SK-N-SH (cell line): ENCODE results near the gene GPR27. TPM values are rescaled to one million over a fixed set of nuclear protein-coding genes. Genes with fewer than 3 reads are reported as not detected.

ENCODE experiments used
- CTCF ChIA-PET: fragments of 300-600, 350-600 bp; formaldehyde crosslinking; extraction: SDS; loops from one replicate; lab custom pipeline; 2021; lab: Yijun Ruan, JAX
- POLR2A ChIA-PET: fragments of 350-600 bp; sonication (Branson Sonifier 250); formaldehyde crosslinking; extraction: SDS; loops from one replicate; lab custom pipeline; 2020; ENCODE audit warnings: antibody characterized with exemption, inconsistent platforms; lab: Yijun Ruan, JAX
- DNase-seq: peaks from one replicate; pipeline ENCODE4 v3.0.0; 2012
- H2AFZ ChIP-seq: fragments of 200-600 bp; sonication (generic); 2 replicates; pipeline ENCODE4 v1.8.1; 2016; ENCODE audit warnings: antibody characterized with exemption, mild to moderate bottlenecking, low read depth
- H3F3A ChIP-seq: fragments of 200-600 bp; sonication (generic); replicated peaks from 2 replicates; pipeline ENCODE3; 2016; ENCODE audit warnings: antibody characterized with exemption, mild to moderate bottlenecking; ENCODE audit not compliant: insufficient read depth
- H3K27ac ChIP-seq, 2 experiments: fragments of 200-500 bp in 1 of 2; fragments of 200-600 bp in 1 of 2; sonication (Bioruptor generic) in 1 of 2; sonication (generic), shearing (Covaris generic) in 1 of 2; 2 replicates each; pipeline versions ENCODE4 v1.5.1 to v1.6.1; 2014 to 2016; ENCODE audit warnings: low read depth in 2 of 2, inconsistent platforms in 1 of 2, low read length in 1 of 2, mild to moderate bottlenecking in 1 of 2, mixed read lengths in 1 of 2
- H3K27me3 ChIP-seq: fragments of 200-600 bp; sonication (generic), shearing (Covaris generic); 2 replicates; pipeline ENCODE4 v1.6.1; 2016; ENCODE audit warnings: mixed run types; ENCODE audit not compliant: insufficient read depth
- H3K36me3 ChIP-seq, 2 experiments: fragments of 200-500 bp in 1 of 2; fragments of 200-600 bp in 1 of 2; sonication (Bioruptor generic) in 1 of 2; sonication (generic) in 1 of 2; replicated peaks in 1 of 2; 2 replicates each; pipeline versions ENCODE3 to v1.5.1; 2014 to 2016; ENCODE audit warnings: low read length in 1 of 2, mild to moderate bottlenecking in 1 of 2; ENCODE audit not compliant: insufficient read depth in 2 of 2, control insufficient read depth in 1 of 2
- H3K4me1 ChIP-seq, 2 experiments: fragments of 200-500 bp in 1 of 2; fragments of 200-600 bp in 1 of 2; sonication (Bioruptor generic) in 1 of 2; sonication (generic), shearing (Covaris generic) in 1 of 2; 2 replicates each; pipeline versions ENCODE4 v1.5.1 to v1.6.1; 2014 to 2016; ENCODE audit warnings: low read depth in 1 of 2, low read length in 1 of 2, mixed run types in 1 of 2; ENCODE audit not compliant: insufficient read depth in 2 of 2, control insufficient read depth in 1 of 2
- H3K4me2 ChIP-seq: fragments of 200-600 bp; sonication (generic), shearing (Covaris generic); 2 replicates; pipeline ENCODE4 v1.6.1; 2017; ENCODE audit warnings: mixed run types
- H3K4me3 ChIP-seq, 2 experiments: fragments of 200-500 bp in 1 of 2; fragments of 200-600 bp in 1 of 2; sonication (Bioruptor generic) in 1 of 2; sonication (generic), shearing (Covaris generic) in 1 of 2; 2 replicates each; pipeline versions ENCODE4 v1.5.1 to v1.8.1; 2014 to 2016; ENCODE audit warnings: low read depth in 2 of 2, inconsistent platforms in 1 of 2, low read length in 1 of 2, mild to moderate bottlenecking in 1 of 2, mixed read lengths in 1 of 2, moderate library complexity in 1 of 2
- H3K79me2 ChIP-seq: fragments of 200-600 bp; sonication (generic); 2 replicates; pipeline ENCODE4 v1.8.1; 2017; ENCODE audit warnings: mild to moderate bottlenecking; ENCODE audit not compliant: insufficient read depth
- H3K9ac ChIP-seq: fragments of 200-600 bp; sonication (generic); 2 replicates; pipeline ENCODE4 v1.6.1; 2017; ENCODE audit warnings: mixed run types
- H3K9me2 ChIP-seq: fragments of 200-600 bp; sonication (generic); 2 replicates; pipeline ENCODE4 v1.6.1; 2017; ENCODE audit warnings: mixed run types
- H3K9me3 ChIP-seq: fragments of 200-600 bp; sonication (generic); 2 replicates; pipeline ENCODE4 v1.6.1; 2017; ENCODE audit warnings: mixed run types, mild to moderate bottlenecking, moderate library complexity
- H4K20me1 ChIP-seq: fragments of 200-600 bp; sonication (generic); 2 replicates; pipeline ENCODE4 v1.6.1; 2017; ENCODE audit warnings: mild to moderate bottlenecking, mixed run types; ENCODE audit not compliant: insufficient read depth
- EZH2phosphoT487 ChIP-seq: fragments of 200-600 bp; sonication (generic); IDR thresholded peaks from 2 replicates; pipeline ENCODE4 v1.6.1; 2017; ENCODE audit warnings: low read depth, mixed run types, mild to moderate bottlenecking, antibody characterized with exemption, moderate library complexity, borderline replicate concordance
- FOXM1 ChIP-seq: IDR thresholded peaks from 2 replicates; pipeline ENCODE4 v1.4.0; 2012; ENCODE audit warnings: low read depth, mild to moderate bottlenecking
- GABPA ChIP-seq: IDR thresholded peaks from 2 replicates; pipeline ENCODE4 v1.4.0; 2012; ENCODE audit warnings: low read depth, mild to moderate bottlenecking
- JUND ChIP-seq: IDR thresholded peaks from 2 replicates; pipeline ENCODE4 v1.4.0; 2012
- MXI1 ChIP-seq: IDR thresholded peaks from 2 replicates; pipeline ENCODE4 v1.6.1; 2012; ENCODE audit warnings: mild to moderate bottlenecking, low read depth, low read length, improper control_type of control experiment
- NRF1 ChIP-seq: IDR thresholded peaks from 2 replicates; pipeline ENCODE4 v1.6.1; 2012; ENCODE audit warnings: low read depth, mild to moderate bottlenecking, low read length
- RCOR1 ChIP-seq: fragments of 150-350 bp; IDR thresholded peaks from 2 replicates; pipeline ENCODE4 v1.6.1; 2017; ENCODE audit warnings: antibody characterized with exemption, low read length
- SIN3A ChIP-seq: IDR thresholded peaks from 2 replicates; pipeline ENCODE4 v1.6.1; 2012; ENCODE audit warnings: low read depth, mild to moderate bottlenecking, low read length, moderate library complexity, borderline replicate concordance
- TCF12 ChIP-seq: IDR thresholded peaks from 2 replicates; pipeline ENCODE4 v1.4.0; 2012
- YY1 ChIP-seq: IDR thresholded peaks from 2 replicates; pipeline ENCODE4 v1.4.0; 2012; ENCODE audit warnings: low read depth, mild to moderate bottlenecking
- WGBS: methylation state at CpG from one replicate; pipeline ENCODE4 v1.1.6; 2017; ENCODE audit warnings: low lambda C conversion rate; 5-methylcytosine and 5-hydroxymethylcytosine counted together
- polyA plus RNA-seq, 3 experiments: library from polyadenylated mRNA; depleted of rRNA; stranded (reverse); fragments of >200 nt; gene quantifications; 2 replicates each; pipeline ENCODE4 v1.2.3, GENCODE V29; 2012
- TF ChIP-seq, protein P1 (sequence below): IDR thresholded peaks from 2 replicates; pipeline ENCODE4 v1.6.1; 2012; ENCODE audit warnings: mild to moderate bottlenecking, low read depth, low read length, moderate library complexity
- TF ChIP-seq, protein P2 (sequence below): fragments of 150-350 bp; IDR thresholded peaks from 2 replicates; pipeline ENCODE4 v1.6.1; 2017; ENCODE audit warnings: antibody characterized with exemption, low read length, low read depth, borderline replicate concordance
- TF ChIP-seq, protein P3 (sequence below): IDR thresholded peaks from 2 replicates; pipeline ENCODE4 v1.4.0; 2012; ENCODE audit warnings: low read depth, borderline replicate concordance
- TF ChIP-seq, protein P4 (sequence below): IDR thresholded peaks from 2 replicates; pipeline ENCODE4; 2012

GPR27 gene
- polyA plus RNA-seq, 1 of the 3 experiments (the other 2 are of a cell fraction), result 0.05 TPM

DNA sequence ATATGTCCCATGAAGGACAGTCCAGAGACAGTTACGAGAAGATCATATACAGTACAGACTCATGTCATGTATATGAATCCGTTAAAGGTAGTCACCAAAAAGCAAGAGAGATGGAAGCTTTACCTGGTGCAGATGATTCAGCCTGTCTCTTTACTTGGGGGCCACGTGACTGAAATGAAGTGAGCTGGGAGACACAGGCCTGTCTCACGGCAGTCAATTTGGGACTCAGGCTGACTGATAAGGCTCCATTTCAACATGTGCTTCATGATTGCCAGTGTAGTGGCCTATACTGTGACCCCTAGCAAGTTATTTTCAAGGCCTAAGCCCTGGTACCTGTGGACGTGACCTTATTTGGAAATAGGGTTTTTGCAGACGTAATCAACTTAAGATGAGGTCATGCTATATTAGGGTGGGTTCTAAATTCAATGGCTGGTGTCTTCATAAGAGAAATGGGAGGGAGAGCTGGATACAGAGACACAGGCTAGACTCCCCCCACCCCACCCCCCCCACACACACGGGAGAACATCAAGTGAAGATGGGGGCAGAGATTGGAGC, 34.3 kb downstream of the GPR27 start:
- Histone ChIP-seq H3K9ac (no peak overlapping the region), H4K20me1 (no peaks in the 10 kb centered on the region), H3K27me3 (peaks cover 28% of the 10 kb centered on the region), H3K36me3 (no peaks in the 10 kb centered on the region), H3K4me2 (no peak overlapping the region), H3K79me2 (no peaks in the 10 kb centered on the region), H3K9me2 (no peaks in the 10 kb centered on the region)
- 65% methylated on average over 7 of the region's 7 CpGs for WGBS
- no peak for DNase-seq
- POLR2A ChIA-PET, result no interaction called here
- no peak for TF ChIP-seq NRF1
- TF ChIP-seq EZH2phosphoT487, result no peak
- no peak for TF ChIP-seq JUND
- TF ChIP-seq FOXM1, result no peak
- no peak for TF ChIP-seq GABPA
- TF ChIP-seq MXI1, result no peak
- TF ChIP-seq YY1, result no peak
- TF ChIP-seq, all 33 proteins: peak for 0
- CTCF ChIA-PET, result interaction anchor here (0.9 kb wide), 1 partner anchor 71 kb away, joined by 3 read pairs; no protein-coding TSS in a partner anchor
- Histone ChIP-seq H2AFZ (no peak overlapping the region), H3K4me1 (peaks cover 0 to 6% of the 10 kb centered on the region in 2 experiments; a peak in 1 of 4 replicates), H3K27ac (no peak overlapping the region), H3F3A (no peaks in the 10 kb centered on the region), H3K9me3 (no peaks in the 10 kb centered on the region), H3K4me3 (no peak overlapping the region)

DNA sequence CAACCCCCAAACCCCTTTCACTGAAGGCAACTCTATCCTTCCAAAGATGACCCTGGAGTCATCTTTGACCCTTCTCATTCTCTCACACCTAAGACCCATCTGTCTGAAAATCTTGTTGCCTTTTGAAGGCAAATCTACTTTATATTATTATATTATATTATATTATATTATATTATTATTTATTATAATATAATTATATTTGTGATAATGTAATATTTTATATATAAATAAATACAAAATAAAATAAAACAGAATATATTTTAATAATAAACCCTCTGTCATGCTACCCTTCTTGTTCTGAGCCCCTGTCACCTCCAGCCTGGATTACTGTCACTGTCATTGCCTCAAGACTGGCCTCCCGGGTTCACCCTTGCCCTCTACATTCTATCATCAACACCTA, 36.3 kb downstream of the GPR27 start:
- WGBS, result 21% methylated on average over 1 of the region's 1 CpG

More for the DNA sequence above, 36.3 kb downstream of the GPR27 start:
- Histone ChIP-seq H3K79me2 (no peaks in the 10 kb centered on the region), H3K4me2 (no peak overlapping the region), H3K9me3 (no peaks in the 10 kb centered on the region), H3K36me3 (no peaks in the 10 kb centered on the region), H3K4me3 (no peak overlapping the region), H3F3A (no peaks in the 10 kb centered on the region), H3K27me3 (peaks cover 13% of the 10 kb centered on the region; the same call in 1 of the 2 replicates), H2AFZ (no peak overlapping the region), H3K4me1 (peaks cover 0 to 3% of the 10 kb centered on the region in 2 experiments; a peak in 1 of 4 replicates), H3K27ac (no peak overlapping the region), H3K9ac (no peak overlapping the region), H3K9me2 (no peaks in the 10 kb centered on the region), H4K20me1 (no peaks in the 10 kb centered on the region)
- POLR2A ChIA-PET, result no interaction called here
- CTCF ChIA-PET, result no interaction called here
- no peak for DNase-seq
- TF ChIP-seq SIN3A (no peak), YY1 (no peak), TCF12 (no peak), RCOR1 (no peak), FOXM1 (no peak)
- TF ChIP-seq, protein P1, sequence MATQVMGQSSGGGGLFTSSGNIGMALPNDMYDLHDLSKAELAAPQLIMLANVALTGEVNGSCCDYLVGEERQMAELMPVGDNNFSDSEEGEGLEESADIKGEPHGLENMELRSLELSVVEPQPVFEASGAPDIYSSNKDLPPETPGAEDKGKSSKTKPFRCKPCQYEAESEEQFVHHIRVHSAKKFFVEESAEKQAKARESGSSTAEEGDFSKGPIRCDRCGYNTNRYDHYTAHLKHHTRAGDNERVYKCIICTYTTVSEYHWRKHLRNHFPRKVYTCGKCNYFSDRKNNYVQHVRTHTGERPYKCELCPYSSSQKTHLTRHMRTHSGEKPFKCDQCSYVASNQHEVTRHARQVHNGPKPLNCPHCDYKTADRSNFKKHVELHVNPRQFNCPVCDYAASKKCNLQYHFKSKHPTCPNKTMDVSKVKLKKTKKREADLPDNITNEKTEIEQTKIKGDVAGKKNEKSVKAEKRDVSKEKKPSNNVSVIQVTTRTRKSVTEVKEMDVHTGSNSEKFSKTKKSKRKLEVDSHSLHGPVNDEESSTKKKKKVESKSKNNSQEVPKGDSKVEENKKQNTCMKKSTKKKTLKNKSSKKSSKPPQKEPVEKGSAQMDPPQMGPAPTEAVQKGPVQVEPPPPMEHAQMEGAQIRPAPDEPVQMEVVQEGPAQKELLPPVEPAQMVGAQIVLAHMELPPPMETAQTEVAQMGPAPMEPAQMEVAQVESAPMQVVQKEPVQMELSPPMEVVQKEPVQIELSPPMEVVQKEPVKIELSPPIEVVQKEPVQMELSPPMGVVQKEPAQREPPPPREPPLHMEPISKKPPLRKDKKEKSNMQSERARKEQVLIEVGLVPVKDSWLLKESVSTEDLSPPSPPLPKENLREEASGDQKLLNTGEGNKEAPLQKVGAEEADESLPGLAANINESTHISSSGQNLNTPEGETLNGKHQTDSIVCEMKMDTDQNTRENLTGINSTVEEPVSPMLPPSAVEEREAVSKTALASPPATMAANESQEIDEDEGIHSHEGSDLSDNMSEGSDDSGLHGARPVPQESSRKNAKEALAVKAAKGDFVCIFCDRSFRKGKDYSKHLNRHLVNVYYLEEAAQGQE, result no peak
- TF ChIP-seq, protein P2, sequence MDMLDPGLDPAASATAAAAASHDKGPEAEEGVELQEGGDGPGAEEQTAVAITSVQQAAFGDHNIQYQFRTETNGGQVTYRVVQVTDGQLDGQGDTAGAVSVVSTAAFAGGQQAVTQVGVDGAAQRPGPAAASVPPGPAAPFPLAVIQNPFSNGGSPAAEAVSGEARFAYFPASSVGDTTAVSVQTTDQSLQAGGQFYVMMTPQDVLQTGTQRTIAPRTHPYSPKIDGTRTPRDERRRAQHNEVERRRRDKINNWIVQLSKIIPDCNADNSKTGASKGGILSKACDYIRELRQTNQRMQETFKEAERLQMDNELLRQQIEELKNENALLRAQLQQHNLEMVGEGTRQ, result no peak
- TF ChIP-seq, protein P3, sequence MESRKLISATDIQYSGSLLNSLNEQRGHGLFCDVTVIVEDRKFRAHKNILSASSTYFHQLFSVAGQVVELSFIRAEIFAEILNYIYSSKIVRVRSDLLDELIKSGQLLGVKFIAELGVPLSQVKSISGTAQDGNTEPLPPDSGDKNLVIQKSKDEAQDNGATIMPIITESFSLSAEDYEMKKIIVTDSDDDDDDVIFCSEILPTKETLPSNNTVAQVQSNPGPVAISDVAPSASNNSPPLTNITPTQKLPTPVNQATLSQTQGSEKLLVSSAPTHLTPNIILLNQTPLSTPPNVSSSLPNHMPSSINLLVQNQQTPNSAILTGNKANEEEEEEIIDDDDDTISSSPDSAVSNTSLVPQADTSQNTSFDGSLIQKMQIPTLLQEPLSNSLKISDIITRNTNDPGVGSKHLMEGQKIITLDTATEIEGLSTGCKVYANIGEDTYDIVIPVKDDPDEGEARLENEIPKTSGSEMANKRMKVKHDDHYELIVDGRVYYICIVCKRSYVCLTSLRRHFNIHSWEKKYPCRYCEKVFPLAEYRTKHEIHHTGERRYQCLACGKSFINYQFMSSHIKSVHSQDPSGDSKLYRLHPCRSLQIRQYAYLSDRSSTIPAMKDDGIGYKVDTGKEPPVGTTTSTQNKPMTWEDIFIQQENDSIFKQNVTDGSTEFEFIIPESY, result no peak
- TF ChIP-seq, protein P4, sequence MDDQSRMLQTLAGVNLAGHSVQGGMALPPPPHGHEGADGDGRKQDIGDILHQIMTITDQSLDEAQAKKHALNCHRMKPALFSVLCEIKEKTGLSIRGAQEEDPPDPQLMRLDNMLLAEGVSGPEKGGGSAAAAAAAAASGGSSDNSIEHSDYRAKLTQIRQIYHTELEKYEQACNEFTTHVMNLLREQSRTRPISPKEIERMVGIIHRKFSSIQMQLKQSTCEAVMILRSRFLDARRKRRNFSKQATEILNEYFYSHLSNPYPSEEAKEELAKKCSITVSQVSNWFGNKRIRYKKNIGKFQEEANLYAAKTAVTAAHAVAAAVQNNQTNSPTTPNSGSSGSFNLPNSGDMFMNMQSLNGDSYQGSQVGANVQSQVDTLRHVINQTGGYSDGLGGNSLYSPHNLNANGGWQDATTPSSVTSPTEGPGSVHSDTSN, result no peak
